Neural cell (in vitro differentiated cells): ENCODE results near the gene SNRNP35.

Source experiments
- POLR2AphosphoS5 ChIP-seq: IDR thresholded peaks from 2 replicates; pipeline ENCODE4 v1.6.1; 2012
- RAD21 ChIP-seq: fragments of 450-650 bp; conservative IDR thresholded peaks from 2 replicates; pipeline ENCODE4 v1.6.1; 2014; ENCODE audit warnings: antibody characterized with exemption, mild to moderate bottlenecking, moderate library complexity

- TF ChIP-seq RAD21 = no peak
- no peak for TF ChIP-seq POLR2AphosphoS5
These were observed 17.3 kb downstream of the SNRNP35 start for GRCh38 chr12:123475246-123475703.
